Subcutaneous adipose tissue (tissue), 4 donors: Measurements from ENCODE around the gene PTPRN2. TPM values are rescaled to one million over a fixed set of nuclear protein-coding genes. Genes with fewer than 3 reads are reported as not detected.

Source experiments
- CTCF ChIP-seq: fragments of 450-650 bp; IDR thresholded peaks from one replicate; pipeline ENCODE4 v1.5.1; 2016; ENCODE audit warnings: low read depth, mild to moderate bottlenecking, control low read depth, antibody characterized with exemption, moderate library complexity
- total RNA-seq, 4 donors: library from RNA; depleted of rRNA; stranded (reverse); fragments of >200 nt; gene quantifications; one replicate each; pipeline ENCODE4 v1.1.0, GENCODE V29; 2016

The PTPRN2 gene
- total RNA-seq, 4 donors from 2014 or later = 2.0 to 4.6 (median 3.7) TPM

GRCh38 chr7:157684909-157685429 lies 902.7 kb downstream of the PTPRN2 start:
- TF ChIP-seq CTCF = no peak

GRCh38 chr7:157684157-157684908 lies 903.3 kb downstream of the PTPRN2 start:
- no peak for TF ChIP-seq CTCF

GRCh38 chr7:157683747-157684156 lies 903.9 kb downstream of the PTPRN2 start:
- no peak for TF ChIP-seq CTCF

GRCh38 chr7:157682946-157683746 lies 904.5 kb downstream of the PTPRN2 start:
- TF ChIP-seq CTCF = no peak

GRCh38 chr7:157682064-157682945 lies 905.3 kb downstream of the PTPRN2 start:
- TF ChIP-seq CTCF = no peak

- TF ChIP-seq CTCF = no peak
These were observed 908.0 kb downstream of the PTPRN2 start for GRCh38 chr7:157679607-157680006.

- no peak for TF ChIP-seq CTCF
These were observed 909.1 kb downstream of the PTPRN2 start for GRCh38 chr7:157678501-157678900.
